ENCODE measurements around the gene EIF4E1B.

The EIF4E1B gene

GRCh38 chr5:176642675-176643490, 12.4 kb downstream of the EIF4E1B start:
- in situ Hi-C loops (cut with MboI; ENCODE audit: low pct_unique_long_range_greater_than_20kb, low sequenced_read_pairs): no loop called here
- no peak for DNase-seq

GRCh38 chr5:176643491-176644219, 13.2 kb downstream of the EIF4E1B start:
- in situ Hi-C loops (cut with MboI; ENCODE audit: low pct_unique_long_range_greater_than_20kb, low sequenced_read_pairs): no loop called here
- no peak for DNase-seq

- in situ Hi-C loops (cut with MboI; ENCODE audit: low pct_unique_long_range_greater_than_20kb, low sequenced_read_pairs): no loop called here
Observed at GRCh38 chr5:176644294-176644693, 13.8 kb downstream of the EIF4E1B start.

GRCh38 chr5:176644878-176645670, 14.6 kb downstream of the EIF4E1B start:
- in situ Hi-C loops (cut with MboI; ENCODE audit: low pct_unique_long_range_greater_than_20kb, low sequenced_read_pairs): no loop called here
- DNase-seq: no peak

More at GRCh38 chr5:176644294-176644693, 13.8 kb downstream of the EIF4E1B start:
- no peak for DNase-seq

GRCh38 chr5:176646049-176646706, 15.7 kb downstream of the EIF4E1B start:
- no peak for DNase-seq
- in situ Hi-C loops (cut with MboI; ENCODE audit: low pct_unique_long_range_greater_than_20kb, low sequenced_read_pairs): no loop called here

- no peak for DNase-seq
- in situ Hi-C loops (cut with MboI; ENCODE audit: low pct_unique_long_range_greater_than_20kb, low sequenced_read_pairs): no loop called here
Observed at GRCh38 chr5:176646707-176647029, 16.2 kb downstream of the EIF4E1B start.

- in situ Hi-C loops (cut with MboI; ENCODE audit: low pct_unique_long_range_greater_than_20kb, low sequenced_read_pairs): no loop called here
- DNase-seq: peak; percentile 98
Observed at GRCh38 chr5:176647030-176647842, 16.8 kb downstream of the EIF4E1B start, which contains the start of gene TSPAN17. Gene TSPAN17 (plus strand): TSS chr5:176647484. CDS start chr5:176647616, 132 bp downstream.

- no peak for DNase-seq
Observed at GRCh38 chr5:176647843-176648473, 17.5 kb downstream of the EIF4E1B start.

GRCh38 chr5:176648474-176649194, 18.2 kb downstream of the EIF4E1B start:
- no peak for DNase-seq
- in situ Hi-C loops (cut with MboI; ENCODE audit: low pct_unique_long_range_greater_than_20kb, low sequenced_read_pairs): no loop called here

More at GRCh38 chr5:176647843-176648473, 17.5 kb downstream of the EIF4E1B start:
- in situ Hi-C loops (cut with MboI; ENCODE audit: low pct_unique_long_range_greater_than_20kb, low sequenced_read_pairs): no loop called here

GRCh38 chr5:176650354-176650884, 19.9 kb downstream of the EIF4E1B start:
- in situ Hi-C loops (cut with MboI; ENCODE audit: low pct_unique_long_range_greater_than_20kb, low sequenced_read_pairs): loop anchor here (25.0 kb wide), 2 partner anchors 312 to 437 kb away; partner anchors contain the start of gene FGFR4
- no peak for DNase-seq

- DNase-seq: no peak
- in situ Hi-C loops (cut with MboI; ENCODE audit: low pct_unique_long_range_greater_than_20kb, low sequenced_read_pairs): loop anchor here (25.0 kb wide), 2 partner anchors 311 to 436 kb away; partner anchors contain the start of gene FGFR4
Observed at GRCh38 chr5:176651472-176651980, 21.1 kb downstream of the EIF4E1B start.

GRCh38 chr5:176652136-176652535, 21.7 kb downstream of the EIF4E1B start:
- DNase-seq: no peak
- in situ Hi-C loops (cut with MboI; ENCODE audit: low pct_unique_long_range_greater_than_20kb, low sequenced_read_pairs): loop anchor here (25.0 kb wide), 2 partner anchors 310 to 435 kb away; partner anchors contain the start of gene FGFR4

GRCh38 chr5:176653401-176654385, 23.2 kb downstream of the EIF4E1B start:
- no peak for DNase-seq
- in situ Hi-C loops (cut with MboI; ENCODE audit: low pct_unique_long_range_greater_than_20kb, low sequenced_read_pairs): loop anchor here (25.0 kb wide), 2 partner anchors 309 to 434 kb away; partner anchors contain the start of gene FGFR4

- in situ Hi-C loops (cut with MboI; ENCODE audit: low pct_unique_long_range_greater_than_20kb, low sequenced_read_pairs): loop anchor here (25.0 kb wide), 2 partner anchors 307 to 432 kb away; partner anchors contain the start of gene FGFR4
- DNase-seq: no peak
Observed at GRCh38 chr5:176654856-176655255, 24.4 kb downstream of the EIF4E1B start.

GRCh38 chr5:176656467-176656990, 26.1 kb downstream of the EIF4E1B start:
- in situ Hi-C loops (cut with MboI; ENCODE audit: low pct_unique_long_range_greater_than_20kb, low sequenced_read_pairs): loop anchor here (25.0 kb wide), 2 partner anchors 306 to 431 kb away; partner anchors contain the start of gene FGFR4

More at GRCh38 chr5:176656467-176656990, 26.1 kb downstream of the EIF4E1B start:
- DNase-seq: no peak

Measured in KBM-7 (cell line).